ENCODE measurements around the gene KL.

Gene KL

GRCh38 chr13:32988608-32989289 lies 27.5 kb upstream of the KL start:
- Histone ChIP-seq H3K27me3 (ENCODE audit: insufficient read depth, low read length, poor library complexity) (no peaks in the 10 kb centered on the region), H3K9ac (ENCODE audit: low read depth, low read length) (no peak overlapping the region), H3K4me2 (ENCODE audit: insufficient read depth, low read length) (no peak overlapping the region), H3K36me3 (ENCODE audit: insufficient read depth, low read length) (no peaks in the 10 kb centered on the region), H3K4me3 (ENCODE audit: low read depth in 1 of 2, low read length in 2 of 2) (no peak overlapping the region), H3K79me2 (ENCODE audit: insufficient read depth, low read length) (no peaks in the 10 kb centered on the region), H3K27ac (ENCODE audit: low read length) (no peak overlapping the region), H3K4me1 (ENCODE audit: insufficient read depth, low read length) (no peaks in the 10 kb centered on the region), H3K9me3 (ENCODE audit: insufficient read depth, low read length, severe bottlenecking) (no peaks in the 10 kb centered on the region), H4K20me1 (ENCODE audit: insufficient read depth, low read length) (no peaks in the 10 kb centered on the region), H2AFZ (ENCODE audit: low read depth, low read length) (no peak overlapping the region)
- ATAC-seq (ENCODE audit: insufficient read depth, low read depth) (no peak), DNase-seq (no peak)
- TF ChIP-seq, protein P1, sequence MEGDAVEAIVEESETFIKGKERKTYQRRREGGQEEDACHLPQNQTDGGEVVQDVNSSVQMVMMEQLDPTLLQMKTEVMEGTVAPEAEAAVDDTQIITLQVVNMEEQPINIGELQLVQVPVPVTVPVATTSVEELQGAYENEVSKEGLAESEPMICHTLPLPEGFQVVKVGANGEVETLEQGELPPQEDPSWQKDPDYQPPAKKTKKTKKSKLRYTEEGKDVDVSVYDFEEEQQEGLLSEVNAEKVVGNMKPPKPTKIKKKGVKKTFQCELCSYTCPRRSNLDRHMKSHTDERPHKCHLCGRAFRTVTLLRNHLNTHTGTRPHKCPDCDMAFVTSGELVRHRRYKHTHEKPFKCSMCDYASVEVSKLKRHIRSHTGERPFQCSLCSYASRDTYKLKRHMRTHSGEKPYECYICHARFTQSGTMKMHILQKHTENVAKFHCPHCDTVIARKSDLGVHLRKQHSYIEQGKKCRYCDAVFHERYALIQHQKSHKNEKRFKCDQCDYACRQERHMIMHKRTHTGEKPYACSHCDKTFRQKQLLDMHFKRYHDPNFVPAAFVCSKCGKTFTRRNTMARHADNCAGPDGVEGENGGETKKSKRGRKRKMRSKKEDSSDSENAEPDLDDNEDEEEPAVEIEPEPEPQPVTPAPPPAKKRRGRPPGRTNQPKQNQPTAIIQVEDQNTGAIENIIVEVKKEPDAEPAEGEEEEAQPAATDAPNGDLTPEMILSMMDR (IDR thresholded peaks at IDR 0.05; ENCODE audit: borderline replicate concordance, extremely low read depth, low read length, poor library complexity, severe bottlenecking): no peak
- TF ChIP-seq EZH2 (IDR thresholded peaks at IDR 0.05; ENCODE audit: borderline replicate concordance, low read depth, low read length, severe bottlenecking): no peak

- Histone ChIP-seq H3K4me2 (ENCODE audit: insufficient read depth, low read length) (no peak overlapping the region), H3K27me3 (ENCODE audit: insufficient read depth, low read length, poor library complexity) (no peaks in the 10 kb centered on the region), H3K9me3 (ENCODE audit: insufficient read depth, low read length, severe bottlenecking) (no peaks in the 10 kb centered on the region), H2AFZ (ENCODE audit: low read depth, low read length) (no peak overlapping the region), H3K9ac (ENCODE audit: low read depth, low read length) (no peak overlapping the region), H3K36me3 (ENCODE audit: insufficient read depth, low read length) (no peaks in the 10 kb centered on the region), H4K20me1 (ENCODE audit: insufficient read depth, low read length) (no peaks in the 10 kb centered on the region), H3K4me3 (ENCODE audit: low read depth in 1 of 2, low read length in 2 of 2) (no peak overlapping the region), H3K79me2 (ENCODE audit: insufficient read depth, low read length) (no peaks in the 10 kb centered on the region), H3K4me1 (ENCODE audit: insufficient read depth, low read length) (no peaks in the 10 kb centered on the region), H3K27ac (ENCODE audit: low read length) (no peak overlapping the region)
- TF ChIP-seq, protein P1 (IDR thresholded peaks at IDR 0.05; ENCODE audit: borderline replicate concordance, extremely low read depth, low read length, poor library complexity, severe bottlenecking): no peak
- TF ChIP-seq EZH2 (IDR thresholded peaks at IDR 0.05; ENCODE audit: borderline replicate concordance, low read depth, low read length, severe bottlenecking): no peak
- ATAC-seq (ENCODE audit: insufficient read depth, low read depth) (no peak), DNase-seq (no peak)
These were observed 26.9 kb upstream of the KL start for GRCh38 chr13:32989290-32989667.

DNA sequence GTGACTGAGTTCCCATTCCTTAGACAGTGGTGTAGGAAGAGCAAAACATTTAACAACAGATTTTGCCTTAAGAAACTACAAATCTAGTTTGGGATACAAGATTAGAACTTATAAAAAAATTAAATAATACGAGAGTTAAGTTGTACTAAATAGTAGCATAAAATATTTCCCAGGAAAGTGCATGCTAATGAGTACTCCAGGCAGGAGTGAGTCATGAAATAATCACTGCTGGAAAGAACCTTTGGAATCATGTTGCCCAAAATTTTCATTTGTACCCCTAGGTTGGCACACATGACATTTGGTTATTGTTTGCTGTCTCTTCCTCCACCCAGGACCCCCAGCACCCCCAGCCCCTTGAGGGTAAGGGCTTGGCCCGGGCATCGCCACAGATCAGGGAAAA lies 26.3 kb upstream of the KL start:
- H2AFZ ChIP-seq (ENCODE audit: low read depth, low read length): no peak overlapping the region
- no peak for DNase-seq
- no peak for ATAC-seq (ENCODE audit: insufficient read depth, low read depth)
- no peaks in the 10 kb centered on the region for H3K27me3 ChIP-seq (ENCODE audit: insufficient read depth, low read length, poor library complexity)
- no peak overlapping the region for H3K4me3 ChIP-seq (ENCODE audit: low read depth in 1 of 2, low read length in 2 of 2)
- no peak overlapping the region for H3K27ac ChIP-seq (ENCODE audit: low read length)
- H3K79me2 ChIP-seq (ENCODE audit: insufficient read depth, low read length): no peaks in the 10 kb centered on the region
- no peaks in the 10 kb centered on the region for H4K20me1 ChIP-seq (ENCODE audit: insufficient read depth, low read length)
- no peak for TF ChIP-seq EZH2 (IDR thresholded peaks at IDR 0.05; ENCODE audit: borderline replicate concordance, low read depth, low read length, severe bottlenecking)
- TF ChIP-seq, protein P1 (IDR thresholded peaks at IDR 0.05; ENCODE audit: borderline replicate concordance, extremely low read depth, low read length, poor library complexity, severe bottlenecking): no peak
- H3K36me3 ChIP-seq (ENCODE audit: insufficient read depth, low read length): no peaks in the 10 kb centered on the region
- H3K4me2 ChIP-seq (ENCODE audit: insufficient read depth, low read length): no peak overlapping the region
- H3K9ac ChIP-seq (ENCODE audit: low read depth, low read length): no peak overlapping the region
- no peaks in the 10 kb centered on the region for H3K9me3 ChIP-seq (ENCODE audit: insufficient read depth, low read length, severe bottlenecking)
- H3K4me1 ChIP-seq (ENCODE audit: insufficient read depth, low read length): no peaks in the 10 kb centered on the region
